Upper lobe of right lung (tissue), 1 donor: ENCODE results near the gene AP1S2. TPM values are rescaled to one million over a fixed set of nuclear protein-coding genes. Genes with fewer than 3 reads are reported as not detected.

Experiments
- ATAC-seq: fragments of 200-7000 bp; cut with Tn5 transposase; one replicate; pipeline ENCODE4 v1.9.1; 2020; ENCODE audit warnings: mild to moderate bottlenecking, moderate library complexity
- DNase-seq: peaks from one replicate; pipeline ENCODE4 v3.0.0-alpha.2; 2020
- H3K27ac ChIP-seq: fragments of 200-600 bp; one replicate; pipeline ENCODE4 v1.8.0; 2022
- H3K27me3 ChIP-seq: fragments of 200-600 bp; one replicate; pipeline ENCODE4 v1.8.0; 2022; ENCODE audit warnings: mild to moderate bottlenecking
- H3K36me3 ChIP-seq: fragments of 200-600 bp; one replicate; pipeline ENCODE4 v1.8.0; 2022
- H3K4me1 ChIP-seq: fragments of 200-600 bp; one replicate; pipeline ENCODE4 v1.8.0; 2022
- H3K4me3 ChIP-seq: fragments of 200-600 bp; one replicate; pipeline ENCODE4 v1.8.0; 2022; ENCODE audit warnings: mild to moderate bottlenecking
- H3K9me3 ChIP-seq: fragments of 200-600 bp; one replicate; pipeline ENCODE4 v1.8.0; 2022
- intact Hi-C: fragments of 100-400 bp; cut with DNase I; formaldehyde crosslinking; loops from one replicate; pipeline ENCODE4 v1.11.0; 2022
- total RNA-seq: library from RNA; stranded (reverse); fragmentation: NEBNext Ultra II Directional; extraction: Animal tissue kit (Norgen Biotek cat#: 25700); gene quantifications from one replicate; pipeline ENCODE4 v1.2.1, GENCODE V29; 2021
- TF ChIP-seq, protein P1 (sequence below): fragments of 200-600 bp; IDR thresholded peaks from one replicate; pipeline ENCODE4 v1.8.0; 2022; ENCODE audit warnings: antibody characterized with exemption
- donor health status: DM: no; HTN: yes; CAD: no; lungs with severe emphysema.

Gene AP1S2
- total RNA-seq, 1 donor from 2014 or later: 41.2 TPM

GRCh38 chrX:15874672-15875071, 20.1 kb upstream of the AP1S2 start:
- Histone ChIP-seq H3K4me1 (no peaks in the 10 kb centered on the region), H3K4me3 (no peak overlapping the region), H3K27ac (no peak overlapping the region), H3K27me3 (no peaks in the 10 kb centered on the region), H3K9me3 (no peaks in the 10 kb centered on the region), H3K36me3 (no peaks in the 10 kb centered on the region)
- DNase-seq: no peak
- ATAC-seq: no peak
- TF ChIP-seq, protein P1, sequence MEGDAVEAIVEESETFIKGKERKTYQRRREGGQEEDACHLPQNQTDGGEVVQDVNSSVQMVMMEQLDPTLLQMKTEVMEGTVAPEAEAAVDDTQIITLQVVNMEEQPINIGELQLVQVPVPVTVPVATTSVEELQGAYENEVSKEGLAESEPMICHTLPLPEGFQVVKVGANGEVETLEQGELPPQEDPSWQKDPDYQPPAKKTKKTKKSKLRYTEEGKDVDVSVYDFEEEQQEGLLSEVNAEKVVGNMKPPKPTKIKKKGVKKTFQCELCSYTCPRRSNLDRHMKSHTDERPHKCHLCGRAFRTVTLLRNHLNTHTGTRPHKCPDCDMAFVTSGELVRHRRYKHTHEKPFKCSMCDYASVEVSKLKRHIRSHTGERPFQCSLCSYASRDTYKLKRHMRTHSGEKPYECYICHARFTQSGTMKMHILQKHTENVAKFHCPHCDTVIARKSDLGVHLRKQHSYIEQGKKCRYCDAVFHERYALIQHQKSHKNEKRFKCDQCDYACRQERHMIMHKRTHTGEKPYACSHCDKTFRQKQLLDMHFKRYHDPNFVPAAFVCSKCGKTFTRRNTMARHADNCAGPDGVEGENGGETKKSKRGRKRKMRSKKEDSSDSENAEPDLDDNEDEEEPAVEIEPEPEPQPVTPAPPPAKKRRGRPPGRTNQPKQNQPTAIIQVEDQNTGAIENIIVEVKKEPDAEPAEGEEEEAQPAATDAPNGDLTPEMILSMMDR: no peak
- intact Hi-C loops: no loop called here

DNA sequence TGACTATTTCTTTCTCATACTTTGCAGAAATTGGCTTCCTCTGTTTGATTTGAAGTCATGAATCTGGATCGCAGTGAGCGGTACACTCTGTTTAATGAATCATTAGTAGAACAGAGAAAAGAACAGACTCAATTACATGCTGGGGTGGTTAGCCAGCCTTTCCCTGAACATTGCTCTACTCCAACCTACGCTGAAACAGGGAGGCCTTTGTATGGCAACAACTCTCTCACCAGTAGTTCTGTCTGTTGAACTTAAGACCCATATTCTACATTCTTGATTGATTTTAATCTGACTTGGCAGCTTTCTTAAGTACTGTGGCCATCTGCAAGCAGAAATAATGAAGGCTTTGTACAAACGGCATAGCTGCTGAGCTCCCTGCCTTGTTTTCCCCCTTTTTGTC, 19.0 kb upstream of the AP1S2 start:
- no peak for ATAC-seq
- Histone ChIP-seq H3K4me1 (no peaks in the 10 kb centered on the region), H3K27ac (no peak overlapping the region), H3K4me3 (no peak overlapping the region), H3K9me3 (no peaks in the 10 kb centered on the region), H3K27me3 (no peaks in the 10 kb centered on the region), H3K36me3 (no peaks in the 10 kb centered on the region)
- intact Hi-C loops: no loop called here
- TF ChIP-seq, protein P1: no peak
- DNase-seq: no peak

- ATAC-seq (no peak), DNase-seq (no peak)
- H3K4me1 ChIP-seq: no peaks in the 10 kb centered on the region
- no peaks in the 10 kb centered on the region for H3K9me3 ChIP-seq
- H3K4me3 ChIP-seq: no peak overlapping the region
- intact Hi-C loops: no loop called here
- no peaks in the 10 kb centered on the region for H3K27me3 ChIP-seq
- no peaks in the 10 kb centered on the region for H3K36me3 ChIP-seq
- TF ChIP-seq, protein P1: no peak
- no peak overlapping the region for H3K27ac ChIP-seq
These were observed 15.7 kb upstream of the AP1S2 start for GRCh38 chrX:15870310-15870709.

DNA sequence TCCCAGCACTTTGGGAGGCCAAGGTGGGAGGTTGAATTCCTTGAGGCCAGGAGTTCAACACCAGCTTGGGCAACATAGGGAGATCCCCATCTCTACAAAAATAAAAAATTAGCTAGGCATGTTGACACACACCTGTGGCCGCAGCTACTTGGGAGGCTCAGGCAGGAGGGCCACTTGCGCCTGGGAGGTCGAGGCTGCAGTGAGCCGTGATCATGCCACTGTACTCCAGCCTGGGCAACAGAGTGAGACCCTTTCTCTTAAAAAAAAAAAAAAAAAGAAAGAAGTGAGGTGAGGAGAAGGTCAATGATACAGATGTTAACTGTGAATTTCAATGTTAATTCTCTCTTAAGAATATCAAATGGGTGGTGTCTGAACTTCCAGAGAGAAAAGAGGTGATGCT, 15.1 kb upstream of the AP1S2 start:
- ATAC-seq: no peak
- H3K27me3 ChIP-seq: no peaks in the 10 kb centered on the region
- TF ChIP-seq, protein P1: no peak
- H3K4me3 ChIP-seq: no peak overlapping the region
- H3K4me1 ChIP-seq: no peaks in the 10 kb centered on the region
- DNase-seq: no peak
- no peaks in the 10 kb centered on the region for H3K36me3 ChIP-seq
- no peaks in the 10 kb centered on the region for H3K9me3 ChIP-seq
- no peak overlapping the region for H3K27ac ChIP-seq
- intact Hi-C loops: no loop called here

GRCh38 chrX:15866147-15866546, 11.5 kb upstream of the AP1S2 start:
- Histone ChIP-seq H3K4me3 (no peak overlapping the region), H3K9me3 (no peaks in the 10 kb centered on the region), H3K36me3 (no peaks in the 10 kb centered on the region), H3K27me3 (no peaks in the 10 kb centered on the region), H3K4me1 (no peaks in the 10 kb centered on the region), H3K27ac (no peak overlapping the region)
- DNase-seq (no peak), ATAC-seq (no peak)
- TF ChIP-seq, protein P1: no peak
- intact Hi-C loops: no loop called here

DNA sequence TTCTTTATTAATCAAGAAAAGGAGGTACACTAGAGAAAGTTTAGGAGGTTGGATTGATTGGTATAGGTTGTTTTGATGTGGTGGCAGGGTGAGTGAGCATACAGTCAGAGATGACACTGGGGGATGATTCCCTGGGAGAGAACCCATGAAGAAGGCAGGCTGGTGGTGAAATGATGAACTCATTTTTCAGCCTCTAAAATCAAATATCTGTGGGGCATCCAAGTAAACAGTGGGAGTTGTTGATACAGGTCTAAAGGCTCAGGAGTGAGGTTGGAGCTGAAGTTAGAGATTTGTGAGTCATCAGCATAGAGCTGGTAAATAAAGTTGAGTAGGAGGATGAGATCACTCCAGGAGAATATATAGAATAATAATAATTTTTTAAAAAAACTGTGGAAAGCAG, 10.0 kb upstream of the AP1S2 start:
- no peak for ATAC-seq
- intact Hi-C loops: no loop called here
- TF ChIP-seq, protein P1: no peak
- Histone ChIP-seq H3K27me3 (no peaks in the 10 kb centered on the region), H3K36me3 (no peaks in the 10 kb centered on the region), H3K4me3 (no peak overlapping the region), H3K9me3 (no peaks in the 10 kb centered on the region), H3K4me1 (no peaks in the 10 kb centered on the region), H3K27ac (no peak overlapping the region)
- DNase-seq: no peak
